8988T (cell line): ENCODE measurements around the gene MAST3.
"Not testable (repeated sequence)": the region's sequence is repeated elsewhere in the genome, so short reads cannot be mapped to it uniquely, and the experiment has no call there.

ENCODE experiments used
- DNase-seq: peaks from one replicate; pipeline ENCODE4 v3.0.0; 2011

The MAST3 gene

DNA sequence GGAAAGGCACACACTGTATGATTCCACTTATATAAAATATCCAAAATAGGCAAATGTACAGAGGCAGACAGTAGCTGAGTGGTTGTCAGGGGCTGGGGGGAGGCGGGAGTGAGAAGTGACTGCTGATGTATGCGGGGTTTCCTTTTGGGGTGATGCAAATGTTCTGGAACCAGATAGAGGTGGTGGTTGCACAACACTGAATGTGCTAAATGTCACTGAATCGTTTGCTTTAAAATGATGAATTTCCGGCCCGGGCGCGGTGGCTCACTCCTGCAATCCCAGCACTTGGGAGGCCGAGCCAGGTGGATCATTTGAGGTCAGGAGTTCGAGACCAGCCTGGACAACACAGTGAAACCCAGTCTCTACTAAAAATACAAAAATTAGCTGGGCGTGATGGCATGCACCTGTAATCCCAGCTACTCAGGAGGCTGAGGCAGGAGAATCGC lies 8.5 kb upstream of the MAST3 start:
- not testable (repeated sequence) for DNase-seq

DNA sequence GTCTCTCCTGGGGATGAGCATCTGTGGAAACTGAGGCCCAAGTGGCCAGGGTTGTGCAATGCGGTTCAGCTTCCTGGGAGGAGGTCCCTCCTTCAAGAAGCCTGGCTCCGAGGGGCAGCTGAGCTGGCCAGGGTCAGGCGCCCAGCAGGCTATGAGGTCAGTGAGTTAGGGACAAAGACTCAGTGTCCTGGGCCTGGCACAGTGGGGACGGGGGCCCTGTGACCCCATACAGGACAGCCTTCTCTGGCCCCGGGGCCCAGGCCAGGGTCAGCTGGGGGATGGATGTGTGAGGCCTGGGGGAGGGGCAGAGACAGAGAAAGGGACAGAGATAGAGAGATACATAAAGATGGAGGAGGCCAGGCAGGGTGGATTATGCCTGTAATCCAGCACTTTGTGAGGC lies 7.9 kb upstream of the MAST3 start:
- no peak for DNase-seq

DNA sequence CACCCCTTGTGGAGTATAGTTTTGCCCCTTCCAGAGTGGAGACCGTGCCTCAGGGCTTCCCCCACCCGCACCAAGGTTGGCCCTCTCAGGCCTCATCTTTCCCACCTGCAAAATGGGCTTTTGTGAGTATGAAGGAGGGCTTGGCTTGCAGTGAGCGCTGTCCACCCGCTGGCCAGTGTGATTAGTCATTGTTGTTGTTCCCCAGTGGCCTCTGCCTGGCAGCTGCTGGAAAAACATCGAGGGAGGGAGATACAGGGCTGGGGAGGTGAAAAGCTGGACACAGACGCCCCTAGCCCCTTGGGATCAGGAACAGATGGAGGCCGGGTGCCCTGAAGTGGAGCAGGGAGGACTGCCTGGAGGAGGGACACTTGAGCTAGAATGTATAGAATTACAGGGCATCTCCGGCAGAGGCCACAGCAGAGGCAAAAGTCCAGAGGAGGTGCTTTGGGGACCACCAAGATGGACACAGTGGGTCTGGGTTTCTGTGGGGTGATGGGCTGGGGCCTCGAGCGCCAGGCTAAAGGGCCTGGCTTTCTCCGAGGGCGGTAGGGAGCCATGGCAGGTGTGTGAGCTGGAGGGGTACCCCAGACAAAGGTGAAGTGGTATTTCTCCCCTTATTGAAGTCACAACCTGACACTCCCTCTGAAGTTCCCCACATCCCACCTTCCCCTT lies 6.9 kb upstream of the MAST3 start:
- no peak for DNase-seq

DNA sequence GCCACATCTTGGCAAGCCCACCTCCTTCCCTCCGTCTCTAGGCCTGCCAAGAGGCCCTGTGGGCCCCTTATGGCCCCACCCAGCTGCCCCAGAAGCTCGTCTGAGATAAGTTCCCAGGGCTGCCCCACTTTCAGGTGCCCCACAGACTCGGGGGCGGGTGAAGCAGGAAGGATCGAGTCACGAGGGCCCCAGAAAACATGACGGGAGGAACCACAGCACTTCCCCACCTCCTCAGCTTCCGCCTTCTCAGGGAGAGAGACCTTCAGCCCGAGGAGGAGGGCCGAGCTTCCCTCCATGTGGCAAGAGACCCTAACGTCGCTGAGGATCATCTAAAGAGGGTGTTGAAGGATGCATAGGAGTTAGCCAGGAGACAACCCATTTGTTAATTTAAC lies 6.4 kb upstream of the MAST3 start:
- DNase-seq: no peak

DNA sequence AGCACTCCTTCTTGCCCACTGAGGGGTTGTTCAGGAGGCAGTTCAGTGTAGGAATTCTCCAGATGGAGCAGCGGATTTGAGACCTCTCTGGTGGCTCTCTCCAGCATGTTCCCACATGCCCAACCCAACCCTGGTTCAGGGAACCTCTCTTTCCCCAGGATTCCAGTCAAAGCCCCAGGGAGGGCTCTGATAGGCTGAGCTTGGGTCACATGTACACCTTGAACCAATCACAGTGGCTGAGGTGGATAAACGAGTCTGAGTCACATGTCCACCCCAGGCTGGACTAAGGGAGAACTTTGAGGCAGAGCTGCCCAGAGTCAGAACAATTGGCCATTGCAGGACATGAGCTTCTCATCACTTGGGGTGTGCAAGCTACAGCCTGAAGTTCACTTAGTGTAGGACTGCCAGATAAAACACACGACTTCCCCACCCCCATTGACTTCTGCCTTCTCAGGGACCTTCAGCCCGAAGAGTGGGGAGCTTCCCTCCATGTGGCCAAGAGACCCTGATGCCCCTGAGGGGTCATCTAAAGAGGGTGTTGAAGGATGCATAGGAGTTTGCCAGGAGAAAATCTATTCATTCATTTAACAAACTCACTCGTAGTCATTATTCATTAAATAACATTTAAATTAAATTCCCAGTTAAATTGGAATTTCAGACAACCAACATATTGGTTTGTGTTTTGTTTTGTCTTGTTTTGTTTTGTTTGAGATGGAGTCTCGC lies 4.0 kb upstream of the MAST3 start:
- no peak for DNase-seq

DNA sequence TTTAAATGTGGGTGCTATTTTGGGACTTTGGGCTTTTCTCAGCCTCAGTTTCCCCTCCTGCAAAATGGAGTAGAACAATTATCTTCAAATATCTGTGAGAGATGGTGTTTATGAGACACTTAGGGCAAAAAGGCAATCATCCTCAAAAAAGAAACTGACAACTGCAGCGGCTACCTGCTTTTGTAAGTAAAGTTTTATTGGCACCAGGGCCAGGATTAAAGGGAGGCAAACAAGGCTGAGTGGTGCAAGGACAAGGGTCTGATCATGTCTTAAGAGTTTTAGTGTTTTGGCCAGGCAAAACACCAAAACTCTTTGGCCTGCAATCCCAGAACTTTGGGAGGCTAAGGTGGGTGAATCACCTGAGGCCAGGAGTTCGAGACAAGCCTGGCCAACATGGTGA lies 1.3 kb upstream of the MAST3 start:
- no peak for DNase-seq

GRCh38 chr19:18097993-18098890 lies 664 bp downstream of the MAST3 start:
- DNase-seq: no peak

DNA sequence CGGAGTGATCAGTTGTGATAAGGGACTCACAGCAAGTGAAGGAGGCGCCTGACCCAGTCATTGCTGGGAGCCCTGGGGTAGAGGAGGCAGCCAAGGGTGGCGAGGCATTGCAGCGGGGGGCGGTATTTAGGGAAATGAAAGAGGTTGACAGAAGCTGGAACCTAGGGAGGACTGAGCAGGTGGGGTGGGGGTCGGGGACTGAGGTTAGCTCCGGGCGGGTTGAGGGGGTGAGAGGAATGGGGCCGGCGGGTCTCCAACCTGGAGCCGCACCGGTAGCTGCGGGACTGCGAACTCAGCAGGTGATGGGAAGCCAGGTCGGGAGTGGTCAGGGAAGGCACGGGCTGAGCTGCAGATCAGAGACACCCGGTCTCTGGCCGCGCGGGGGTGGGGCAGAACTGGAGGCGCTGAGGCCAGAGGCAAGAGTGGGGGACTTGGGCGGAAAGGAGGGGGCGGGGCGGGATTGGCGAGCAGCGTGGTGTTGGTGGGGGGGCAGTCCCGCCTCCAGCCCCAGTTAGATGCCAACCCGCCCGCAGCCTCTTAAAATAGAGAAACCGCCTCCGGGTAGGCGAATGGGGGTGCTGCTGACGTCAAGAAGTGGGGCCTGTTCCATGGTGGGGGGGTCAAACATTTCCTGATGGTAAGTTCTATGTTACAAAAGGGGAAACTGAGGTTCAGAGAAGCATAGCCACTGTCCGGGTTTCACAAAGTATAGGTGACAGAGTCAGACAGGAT lies 1.5 kb downstream of the MAST3 start:
- no peak for DNase-seq

DNA sequence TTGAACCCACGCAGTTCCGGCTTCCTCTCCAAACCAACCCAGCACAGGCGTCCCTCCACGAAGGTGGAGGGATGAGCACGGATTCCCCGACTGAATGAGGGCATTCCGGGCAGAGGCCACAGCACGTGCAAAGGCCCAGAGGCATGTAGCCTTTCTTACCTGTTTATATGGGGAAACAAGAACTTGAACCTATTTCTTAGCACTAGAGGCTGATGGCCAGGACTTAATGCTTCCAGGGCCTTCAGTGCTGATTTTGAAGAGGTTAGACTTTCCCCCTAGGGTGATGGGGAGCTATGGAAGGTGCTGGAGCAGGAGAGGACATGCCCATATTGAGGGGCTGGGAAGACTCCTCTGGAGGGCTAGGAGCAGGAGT lies 2.0 kb downstream of the MAST3 start:
- no peak for DNase-seq

DNA sequence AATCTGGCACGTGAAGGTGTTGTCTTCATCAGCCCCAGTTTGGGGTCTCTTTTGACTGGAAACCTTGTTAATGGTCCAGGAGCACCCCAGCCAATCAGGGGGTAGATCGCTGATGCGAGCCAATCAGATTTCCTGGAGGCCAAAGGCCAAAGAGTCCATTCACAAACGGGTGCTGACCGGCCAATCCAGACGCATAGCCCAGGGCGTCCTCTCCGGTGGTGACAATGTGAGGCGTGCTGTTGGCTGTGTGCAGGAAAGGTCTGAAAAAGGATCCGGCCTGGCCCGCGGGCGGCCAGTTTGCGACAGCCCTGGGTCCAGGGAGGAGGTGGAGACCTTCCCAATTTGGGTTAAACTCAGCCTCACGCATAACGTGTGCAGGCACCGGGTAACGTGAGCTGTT lies 3.1 kb downstream of the MAST3 start:
- no peak for DNase-seq

DNA sequence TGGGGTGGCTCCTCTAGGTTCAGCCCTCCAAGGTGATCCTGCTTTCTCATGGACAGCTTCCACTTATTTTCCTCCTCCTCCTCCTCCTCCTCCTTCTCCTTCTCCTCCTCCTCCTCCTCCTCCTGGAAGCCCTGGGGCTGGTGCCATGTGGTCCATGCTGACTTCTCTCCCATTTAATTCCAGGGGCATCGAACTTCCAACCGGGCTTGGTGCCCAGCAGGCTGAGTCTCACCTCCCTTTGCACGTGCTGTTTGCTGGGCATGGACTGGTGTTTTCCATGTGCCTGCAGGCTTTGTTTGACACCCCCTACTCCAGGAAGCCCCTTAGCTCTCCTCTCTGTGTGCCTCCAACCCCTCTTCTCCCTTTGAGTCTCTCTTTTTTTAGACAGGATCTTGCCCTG lies 3.7 kb downstream of the MAST3 start:
- no peak for DNase-seq

DNA sequence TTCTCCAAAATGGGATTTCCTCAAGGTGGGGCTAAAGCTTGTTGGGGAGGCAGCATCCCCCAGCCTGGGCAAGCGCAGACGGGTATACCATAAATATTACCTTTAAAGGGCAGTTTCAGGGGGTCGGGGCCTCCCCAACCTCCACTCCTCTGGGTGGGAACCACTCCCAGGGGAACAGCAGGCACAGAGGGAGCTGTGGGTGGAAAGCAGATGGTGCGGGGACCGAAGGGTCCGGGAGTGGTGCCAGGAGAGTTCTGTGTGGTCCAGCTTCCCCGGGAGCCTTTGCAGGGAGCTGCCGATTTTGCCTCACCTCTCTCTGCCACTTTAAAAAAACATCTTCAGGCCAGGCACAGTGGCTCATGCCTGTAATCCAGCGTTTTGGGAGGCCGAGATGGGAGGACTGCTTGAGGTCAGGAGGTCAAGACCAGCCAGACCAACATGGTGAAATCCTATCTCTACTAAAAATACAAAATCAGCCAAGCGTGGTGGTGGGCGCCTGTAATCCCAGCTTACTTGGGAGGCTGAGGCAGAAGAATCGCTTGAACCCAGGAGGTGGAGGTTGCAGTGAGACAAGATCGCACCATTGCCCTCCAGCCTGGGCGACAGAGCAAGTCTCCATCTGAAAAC lies 5.5 kb downstream of the MAST3 start:
- no peak for DNase-seq

- no peak for DNase-seq
Measured at GRCh38 chr19:18104793-18105131, 7.2 kb downstream of the MAST3 start.

GRCh38 chr19:18105259-18105658 lies 7.7 kb downstream of the MAST3 start:
- DNase-seq: not testable (repeated sequence)

DNA sequence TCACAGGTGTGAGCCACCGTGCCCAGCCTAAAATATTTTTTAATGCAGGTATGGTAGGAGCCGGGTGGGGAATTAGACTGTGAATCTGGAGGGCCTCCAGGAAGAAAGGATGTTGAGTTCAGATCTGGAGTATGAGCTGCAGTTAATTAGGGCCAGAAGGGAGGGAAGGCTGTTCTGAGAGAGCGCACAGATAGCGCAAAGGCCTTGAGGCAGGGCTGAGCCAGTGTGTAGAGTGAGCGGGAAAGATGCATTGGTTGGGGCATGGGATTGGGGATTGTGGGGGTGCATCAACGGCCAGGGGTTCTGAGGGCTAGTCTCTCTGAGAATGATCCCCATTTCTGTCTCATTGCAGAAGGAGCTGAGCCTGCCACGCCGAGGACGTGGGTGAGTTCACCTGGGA lies 9.7 kb downstream of the MAST3 start:
- no peak for DNase-seq

DNA sequence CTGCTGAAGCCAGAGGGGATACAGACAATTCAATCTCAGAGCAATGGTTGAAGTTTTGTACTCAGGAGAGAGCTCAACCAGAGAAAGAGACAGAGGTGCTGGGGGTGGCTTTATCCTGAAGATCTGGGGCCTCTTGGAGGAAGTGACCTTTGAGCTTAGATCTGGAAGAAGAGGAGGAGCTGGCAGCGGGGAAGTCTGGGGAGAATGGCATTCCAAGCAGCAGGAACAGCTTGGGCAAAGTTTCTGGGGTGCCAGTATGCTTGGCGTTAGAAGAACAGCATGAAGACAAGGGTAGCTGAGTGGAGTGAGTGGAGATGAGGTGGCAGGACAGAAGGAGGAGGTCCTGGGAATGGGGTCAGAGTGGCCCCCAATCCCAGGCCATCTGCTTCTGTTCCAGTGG lies 11.3 kb downstream of the MAST3 start:
- no peak for DNase-seq

DNA sequence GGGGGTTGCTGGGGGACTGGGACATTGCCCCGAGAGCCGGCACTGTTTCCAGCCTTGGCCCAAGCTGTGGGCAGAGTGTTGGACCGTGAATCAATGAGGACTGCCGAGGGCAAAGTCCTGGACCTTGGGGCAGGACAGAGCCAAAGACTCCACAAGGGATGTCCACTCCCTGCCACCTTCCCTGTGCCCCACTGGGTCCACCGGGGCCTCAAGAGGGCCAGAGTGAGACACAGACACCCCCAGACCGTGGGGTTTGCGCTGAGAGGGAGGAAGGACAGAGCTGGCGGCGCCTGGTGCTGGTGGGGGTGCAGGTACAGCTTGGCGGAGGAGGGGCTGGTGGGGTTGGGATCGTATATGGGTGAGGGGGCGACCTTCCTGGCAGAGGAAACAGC lies 11.8 kb downstream of the MAST3 start:
- DNase-seq: no peak

DNA sequence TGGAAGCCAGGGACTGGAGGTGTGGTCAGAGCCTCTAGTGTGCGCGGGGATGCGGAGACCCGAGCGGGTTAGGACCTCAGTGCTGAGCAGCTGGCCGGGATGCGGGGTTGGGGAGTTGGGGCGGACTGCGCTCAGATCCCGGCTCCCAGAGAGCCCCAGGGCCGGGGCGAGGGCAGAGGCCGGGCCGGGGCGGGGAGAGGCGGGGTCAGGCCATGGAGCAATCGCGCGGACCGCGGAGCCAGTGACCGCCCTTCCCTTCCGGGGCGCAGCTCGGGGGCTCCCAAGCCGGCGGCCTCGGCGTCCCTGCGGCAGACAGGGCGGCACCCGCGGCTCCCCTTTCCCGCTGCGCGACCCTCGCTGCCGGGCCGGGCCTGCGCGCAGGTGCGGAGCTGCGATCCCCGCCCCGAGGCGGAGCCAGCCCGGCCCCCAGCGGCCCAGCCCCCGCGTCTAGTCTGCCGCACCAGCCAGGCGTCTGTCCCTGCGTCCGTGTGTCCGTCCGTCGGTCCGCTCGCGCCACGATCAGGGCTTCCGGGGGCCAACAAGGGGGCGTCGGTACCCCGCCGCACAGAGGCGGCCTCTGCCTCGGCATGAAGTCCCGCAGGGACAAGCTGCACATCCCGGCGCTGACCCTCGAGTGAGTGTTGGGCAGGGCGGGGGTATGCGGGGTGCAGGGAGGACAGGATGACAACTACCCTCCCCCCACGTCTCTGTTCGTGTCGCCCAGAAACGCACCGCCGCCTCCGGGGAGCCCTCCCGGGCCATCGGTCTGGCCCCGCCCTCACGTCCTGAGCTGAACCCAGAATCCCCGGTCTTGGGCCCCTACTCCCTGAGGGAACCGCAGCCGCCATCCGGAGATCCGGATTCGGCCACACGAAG lies 12.4 kb downstream of the MAST3 start:
- peak; percentile 81 for DNase-seq

GRCh38 chr19:18110609-18111232 lies 13.1 kb downstream of the MAST3 start:
- no peak for DNase-seq

DNA sequence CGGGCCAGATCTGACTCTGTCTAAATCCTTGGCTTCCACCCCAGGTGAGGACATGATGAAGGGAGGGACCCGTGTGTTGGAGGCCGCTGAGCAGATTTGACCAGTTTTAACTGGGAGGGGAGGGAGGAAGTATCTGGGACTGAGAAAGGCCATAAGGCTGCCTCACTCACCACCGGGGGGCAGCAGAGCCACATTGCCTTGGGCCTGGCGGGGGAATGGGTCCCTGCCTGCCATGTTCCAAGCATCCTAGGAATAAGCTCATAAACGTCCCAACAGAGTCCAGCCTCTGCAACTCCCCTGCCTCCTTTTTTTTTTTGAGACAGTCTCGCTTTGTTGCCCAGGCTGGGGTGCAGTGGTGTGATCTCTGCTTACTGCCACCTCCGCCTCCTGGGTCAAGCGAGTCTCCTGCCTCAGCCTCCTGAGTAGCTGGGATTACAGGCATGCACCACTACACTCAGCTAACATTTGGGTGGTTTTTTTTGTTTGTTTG lies 15.5 kb downstream of the MAST3 start:
- peak; percentile 88 for DNase-seq

GRCh38 chr19:18113827-18114226 lies 16.2 kb downstream of the MAST3 start:
- DNase-seq: no peak
